Measurements from ENCODE around the gene TMEM205.

- no peak for TF ChIP-seq CTCF (IDR thresholded peaks at IDR 0.05)
- TF ChIP-seq POLR2A (IDR thresholded peaks at IDR 0.05): no peak
These were observed 27.9 kb upstream of the TMEM205 start for GRCh38 chr19:11373885-11374432.
